H1 (cell line): ENCODE results near the gene KCNRG. TPM values are rescaled to one million over a fixed set of nuclear protein-coding genes. Genes with fewer than 3 reads are reported as not detected.

Source experiments
- CTCF ChIA-PET: fragments of 300-600 bp; sonication (Branson Sonifier 250); formaldehyde crosslinking; loops from one replicate; lab custom pipeline; 2021; ENCODE audit not compliant: partially characterized antibody; lab: Charles Lee
- POLR2A ChIA-PET: fragments of 300-600 bp; sonication (Branson Sonifier 250); formaldehyde crosslinking; loops from one replicate; lab custom pipeline; 2021; ENCODE audit warnings: inconsistent platforms; ENCODE audit not compliant: partially characterized antibody; lab: Charles Lee
- DNase-seq, 2 experiments: peaks; one replicate each; pipeline versions ENCODE4 v3.0.0 to v3.0.0-alpha.2; 2010 to 2022; ENCODE audit warnings: low spot score in 2 of 2, low read depth in 1 of 2, mixed read lengths in 1 of 2
- FAIRE-seq: peaks from 2 replicates; lab custom pipeline; 2011; peaks lifted over from hg19 to GRCh38; lab: Jason Lieb, UNC
- H2AFZ ChIP-seq: 2 replicates; pipeline ENCODE4 v1.8.1; 2012; ENCODE audit warnings: low read length, inconsistent platforms
- H2AK5ac ChIP-seq: 2 replicates; pipeline ENCODE4 v1.6.1; 2013; ENCODE audit warnings: low read depth, low read length
- H2BK120ac ChIP-seq: replicated peaks from 2 replicates; pipeline ENCODE3; 2013; ENCODE audit warnings: low read depth, low read length, inconsistent platforms
- H2BK12ac ChIP-seq: 2 replicates; pipeline ENCODE4 v1.6.1; 2013; ENCODE audit warnings: low read depth, low read length
- H2BK15ac ChIP-seq: 2 replicates; pipeline ENCODE4 v1.6.1; 2013; ENCODE audit warnings: low read length
- H2BK20ac ChIP-seq: 2 replicates; pipeline ENCODE4 v1.6.1; 2013; ENCODE audit warnings: low read length
- H2BK5ac ChIP-seq: 2 replicates; pipeline ENCODE4 v1.6.1; 2013; ENCODE audit warnings: low read depth, low read length
- H3K14ac ChIP-seq: 2 replicates; pipeline ENCODE4 v1.6.1; 2013; ENCODE audit warnings: inconsistent platforms; ENCODE audit not compliant: insufficient read length
- H3K18ac ChIP-seq: 2 replicates; pipeline ENCODE4 v1.6.1; 2013; ENCODE audit warnings: low read length; ENCODE audit errors: extremely low read depth
- H3K23ac ChIP-seq: 2 replicates; pipeline ENCODE4 v1.6.1; 2013; ENCODE audit warnings: inconsistent platforms; ENCODE audit not compliant: insufficient read length
- H3K23me2 ChIP-seq: 2 replicates; pipeline ENCODE4 v1.6.1; 2013; ENCODE audit warnings: low read depth, low read length
- H3K27ac ChIP-seq: 2 replicates; pipeline ENCODE4 v1.6.1; 2011; ENCODE audit warnings: low read depth, low read length, inconsistent platforms
- H3K27me3 ChIP-seq, 4 experiments: replicated peaks in 1 of 4; 1 replicate in 1 of 4; 2 replicates in 3 of 4; pipeline versions ENCODE4 v1.6.1 to v1.8.1; 2011 to 2013; ENCODE audit warnings: low read length in 3 of 4, mild to moderate bottlenecking in 3 of 4, inconsistent platforms in 2 of 4, mixed read lengths in 2 of 4, moderate library complexity in 1 of 4; ENCODE audit not compliant: control insufficient read depth in 3 of 4, insufficient read depth in 3 of 4; ENCODE audit errors: extremely low read depth in 1 of 4
- H3K36me3 ChIP-seq, 4 experiments: 2 replicates each; pipeline versions ENCODE4 v1.6.1 to v1.8.1; 2011 to 2013; ENCODE audit warnings: mild to moderate bottlenecking in 4 of 4, low read length in 3 of 4, moderate library complexity in 2 of 4, control low read depth in 1 of 4, inconsistent platforms in 1 of 4; ENCODE audit not compliant: insufficient read depth in 4 of 4, control insufficient read depth in 2 of 4
- H3K4ac ChIP-seq: replicated peaks from 2 replicates; pipeline ENCODE3; 2013; ENCODE audit warnings: low read length, low read depth, mixed read lengths, inconsistent platforms; ENCODE audit not compliant: insufficient read length
- H3K4me1 ChIP-seq, 4 experiments: replicated peaks in 1 of 4; 1 replicate in 1 of 4; 2 replicates in 3 of 4; pipeline versions ENCODE4 v1.6.1 to v1.8.1; 2011 to 2013; ENCODE audit warnings: low read length in 3 of 4, inconsistent platforms in 2 of 4, mixed read lengths in 1 of 4; ENCODE audit not compliant: insufficient read depth in 4 of 4, control insufficient read depth in 3 of 4
- H3K4me2 ChIP-seq, 2 experiments: 2 replicates each; pipeline versions ENCODE4 v1.6.1 to v1.8.1; 2011 to 2013; ENCODE audit warnings: low read depth in 2 of 2, low read length in 2 of 2, control low read depth in 1 of 2, inconsistent platforms in 1 of 2, mild to moderate bottlenecking in 1 of 2; ENCODE audit not compliant: insufficient read depth in 1 of 2
- H3K4me3 ChIP-seq, 4 experiments: fragments of 200-600, 300-600 bp in 1 of 4; sonication (generic), shearing (Covaris generic), sonication (Bioruptor Twin) in 1 of 4; 2 replicates each; pipeline versions ENCODE4 v1.5.1 to v1.8.1; 2011 to 2016; ENCODE audit warnings: low read length in 4 of 4, low read depth in 3 of 4, control low read depth in 2 of 4, inconsistent platforms in 2 of 4, mild to moderate bottlenecking in 2 of 4, mixed read lengths in 1 of 4, moderate library complexity in 1 of 4; ENCODE audit not compliant: insufficient read depth in 2 of 4; ENCODE audit errors: extremely low read depth in 1 of 4
- H3K56ac ChIP-seq: replicated peaks from 2 replicates; pipeline ENCODE3; 2013; ENCODE audit warnings: low read depth, mild to moderate bottlenecking, mixed read lengths, low read length, inconsistent platforms; ENCODE audit not compliant: insufficient read length
- H3K79me1 ChIP-seq: 2 replicates; pipeline ENCODE4 v1.6.1; 2013; ENCODE audit warnings: low read depth, low read length, control low read depth
- H3K79me2 ChIP-seq, 2 experiments: 2 replicates each; pipeline versions ENCODE4 v1.6.1 to v1.8.1; 2012 to 2013; ENCODE audit warnings: low read length in 2 of 2, mild to moderate bottlenecking in 2 of 2, inconsistent platforms in 1 of 2; ENCODE audit not compliant: insufficient read depth in 2 of 2, control insufficient read depth in 1 of 2
- H3K9ac ChIP-seq, 4 experiments: replicated peaks in 1 of 4; 1 replicate in 1 of 4; 2 replicates in 3 of 4; pipeline versions ENCODE4 v1.6.1 to v1.8.1; 2011 to 2013; ENCODE audit warnings: low read depth in 3 of 4, low read length in 3 of 4, control low read depth in 2 of 4, mild to moderate bottlenecking in 2 of 4, moderate library complexity in 2 of 4, inconsistent platforms in 1 of 4; ENCODE audit errors: extremely low read depth in 1 of 4
- H3K9me3 ChIP-seq, 2 experiments: 2 replicates each; pipeline versions ENCODE4 v1.6.1 to v1.8.1; 2012 to 2013; ENCODE audit warnings: mild to moderate bottlenecking in 2 of 2, moderate library complexity in 2 of 2, control low read depth in 1 of 2, inconsistent platforms in 1 of 2, low read depth in 1 of 2, low read length in 1 of 2, mixed read lengths in 1 of 2; ENCODE audit not compliant: insufficient read depth in 2 of 2
- H4K20me1 ChIP-seq, 2 experiments: replicated peaks in 1 of 2; 2 replicates each; pipeline versions ENCODE3 to v1.8.1; 2011 to 2013; ENCODE audit warnings: inconsistent platforms in 2 of 2, low read length in 2 of 2, mild to moderate bottlenecking in 1 of 2; ENCODE audit not compliant: insufficient read depth in 2 of 2, control insufficient read depth in 1 of 2
- H4K5ac ChIP-seq: 2 replicates; pipeline ENCODE4 v1.6.1; 2013; ENCODE audit warnings: low read length, low read depth, mixed read lengths, inconsistent platforms; ENCODE audit not compliant: insufficient read length
- H4K8ac ChIP-seq: 2 replicates; pipeline ENCODE4 v1.8.0; 2013; ENCODE audit warnings: mild to moderate bottlenecking, moderate library complexity, low read length, inconsistent platforms; ENCODE audit not compliant: insufficient read depth; ENCODE audit errors: extremely low read depth
- H4K91ac ChIP-seq: replicated peaks from 2 replicates; pipeline ENCODE3; 2013; ENCODE audit warnings: low read length, mixed read lengths, inconsistent platforms; ENCODE audit not compliant: insufficient read length
- BACH1 ChIP-seq: IDR thresholded peaks from 2 replicates; pipeline ENCODE4 v1.6.1; 2012; ENCODE audit warnings: low read length, improper control_type of control experiment
- CHD1 ChIP-seq: IDR thresholded peaks from 2 replicates; pipeline ENCODE4 v1.6.1; 2012; ENCODE audit warnings: low read depth, low read length, improper control_type of control experiment
- CREB1 ChIP-seq: IDR thresholded peaks from 2 replicates; pipeline ENCODE4 v1.6.1; 2012; ENCODE audit warnings: inconsistent platforms
- EGR1 ChIP-seq: IDR thresholded peaks from 2 replicates; pipeline ENCODE4 v1.6.1; 2011; ENCODE audit warnings: low read depth, low read length, borderline replicate concordance
- GTF2F1 ChIP-seq: IDR thresholded peaks from 2 replicates; pipeline ENCODE4 v1.6.1; 2012; ENCODE audit warnings: low read depth, low read length, improper control_type of control experiment, borderline replicate concordance
- NRF1 ChIP-seq: IDR thresholded peaks from 2 replicates; pipeline ENCODE4 v1.6.1; 2011; ENCODE audit warnings: mild to moderate bottlenecking, low read depth, low read length, improper control_type of control experiment
- RAD21 ChIP-seq, 2 experiments: IDR thresholded peaks in 1 of 2; conservative IDR thresholded peaks in 1 of 2; 2 replicates each; pipeline ENCODE4 v1.6.1; 2011; ENCODE audit warnings: low read depth in 2 of 2, low read length in 2 of 2, improper control_type of control experiment in 1 of 2, inconsistent platforms in 1 of 2, mild to moderate bottlenecking in 1 of 2, moderate library complexity in 1 of 2
- SIX5 ChIP-seq: IDR thresholded peaks from 2 replicates; pipeline ENCODE4 v1.6.1; 2011; ENCODE audit warnings: mild to moderate bottlenecking, low read depth, low read length
- SP1 ChIP-seq: IDR thresholded peaks from 2 replicates; pipeline ENCODE4 v1.6.1; 2011; ENCODE audit warnings: low read depth, low read length
- SP2 ChIP-seq: IDR thresholded peaks from 2 replicates; pipeline ENCODE4 v1.6.1; 2012; ENCODE audit warnings: mild to moderate bottlenecking, low read length, inconsistent platforms
- polyA plus RNA-seq, 7 experiments: library from polyadenylated mRNA; depleted of rRNA in 3 of 7; stranded (reverse) in 5 of 7; unstranded in 2 of 7; fragments of >200 nt in 5 of 7; fragments of 200-250 nt in 2 of 7; gene quantifications; 1 replicate in 5 of 7; 2 replicates in 1 of 7; 4 replicates in 1 of 7; pipeline versions ENCODE4 v1.2.1 to v1.2.3, GENCODE V29; 2011 to 2013; ENCODE audit warnings: missing spikeins in 2 of 7, mixed read lengths in 2 of 7
- total RNA-seq: library from RNA; stranded (reverse); fragmentation: NEBNext Ultra II Directional; extraction: Animal tissue kit (Norgen Biotek cat#: 25700); gene quantifications from 2 replicates; pipeline ENCODE4 v1.2.1, GENCODE V29; 2021

Gene KCNRG
- total and polyA plus RNA-seq, 2 of the 8 experiments (the other 6 are each of a cell fraction or from before 2014, with no cell fraction given) = 0.65 to 1.2 TPM

DNA sequence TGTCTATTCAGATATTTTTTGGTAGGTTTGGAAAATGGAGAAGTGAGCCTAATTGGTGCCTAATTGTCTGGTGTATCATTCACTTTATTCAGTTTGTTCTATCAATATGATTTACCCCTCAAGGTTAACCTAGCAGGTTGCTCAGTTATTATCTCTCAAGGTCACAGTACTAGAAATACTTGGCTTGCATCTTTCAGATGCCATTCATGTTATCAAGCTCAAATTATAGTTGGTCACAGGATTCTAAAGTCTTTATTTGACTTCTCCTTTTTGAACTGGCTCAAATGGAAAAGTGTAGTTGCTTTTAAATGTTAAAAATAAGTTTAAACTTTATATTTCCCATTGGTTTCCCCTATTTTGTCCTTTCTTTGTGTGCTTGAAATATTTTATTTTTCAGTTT, 2.6 kb downstream of the KCNRG start:
- H4K8ac ChIP-seq = no peak overlapping the region
- no peaks in the 10 kb centered on the region for H3K23me2 ChIP-seq
- H2AK5ac ChIP-seq = no peak overlapping the region
- no peak for DNase-seq
- H3K4me3 ChIP-seq = no peak overlapping the region
- no peak overlapping the region for H2BK20ac ChIP-seq
- H3K27me3 ChIP-seq = no peaks in the 10 kb centered on the region
- H3K4me2 ChIP-seq = no peak overlapping the region
- H3K36me3 ChIP-seq = peaks cover 0 to 6% (median under 1%) of the 10 kb centered on the region in 4 experiments; a peak in 3 of 8 replicates
- POLR2A ChIA-PET = interaction anchor here (0.6 to 1.2 kb wide), 2 partner anchors 10 to 64 kb away, joined by 3 read pairs; no protein-coding TSS in a partner anchor
- TF ChIP-seq SP1 = no peak
- TF ChIP-seq RAD21 (IDR thresholded peaks at IDR 0.05 in 1 of 2, conservative IDR thresholded peaks at IDR 0.05 in 1 of 2; ENCODE audit: low read depth in 2 of 2, low read length in 2 of 2) = no peak
- TF ChIP-seq GTF2F1 = no peak
- no peak for TF ChIP-seq SIX5
- TF ChIP-seq BACH1 = no peak
- no peak for TF ChIP-seq EGR1
- TF ChIP-seq CHD1 = no peak
- TF ChIP-seq NRF1 = no peak
- TF ChIP-seq CREB1 = no peak
- TF ChIP-seq SP2 = no peak
- CTCF ChIA-PET = interaction anchor here (0.5 to 1.4 kb wide), 3 partner anchors 62 to 415 kb away, joined by 3 to 4 read pairs (median 4); no protein-coding TSS in a partner anchor
- no peak overlapping the region for H2AFZ ChIP-seq
- H3K14ac ChIP-seq = no peak overlapping the region
- no peaks in the 10 kb centered on the region for H3K9me3 ChIP-seq
- no peak overlapping the region for H2BK5ac ChIP-seq
- H4K91ac ChIP-seq = no peak overlapping the region
- no peak for FAIRE-seq
- peaks cover 0 to 6% of the 10 kb centered on the region in 2 experiments for H4K20me1 ChIP-seq
- no peak overlapping the region for H3K27ac ChIP-seq
- no peak overlapping the region for H2BK120ac ChIP-seq
- no peak overlapping the region for H2BK12ac ChIP-seq
- no peak overlapping the region for H3K9ac ChIP-seq
- peaks cover 0 to 9% (median 6%) of the 10 kb centered on the region in 4 experiments; a peak in 5 of 7 replicates for H3K4me1 ChIP-seq
- H3K4ac ChIP-seq = no peak overlapping the region
- H4K5ac ChIP-seq = no peak overlapping the region
- H3K18ac ChIP-seq = no peak overlapping the region
- H3K79me1 ChIP-seq = no peaks in the 10 kb centered on the region
- no peak overlapping the region for H3K56ac ChIP-seq
- no peak overlapping the region for H3K23ac ChIP-seq
- peaks cover 0 to 5% of the 10 kb centered on the region in 2 experiments; a peak in 1 of 4 replicates for H3K79me2 ChIP-seq
- H2BK15ac ChIP-seq = no peak overlapping the region
